ENCODE data around the gene ACMSD.
A peak's percentile ranks its signal among the peaks of the same experiment; 100 is the strongest.

The ACMSD gene

GRCh38 chr2:134926231-134926931, 88.0 kb downstream of the ACMSD start:
- DNase-seq (ENCODE audit: low read depth in 2 of 2): peak; percentile 17 to 31
- no peak overlapping the region for H3K4me3 ChIP-seq (replicated peaks in 1 of 2; ENCODE audit: low read depth in 2 of 2, low read length in 2 of 2)
- TF ChIP-seq CTCF (IDR thresholded peaks at IDR 0.05; ENCODE audit: low read depth, low read length): no peak

- no peak for TF ChIP-seq CTCF (IDR thresholded peaks at IDR 0.05; ENCODE audit: low read depth, low read length)
- H3K4me3 ChIP-seq (replicated peaks in 1 of 2; ENCODE audit: low read depth in 2 of 2, low read length in 2 of 2): no peak overlapping the region
- peak; percentile 22 to 48 for DNase-seq (ENCODE audit: low read depth in 2 of 2)
Measured at GRCh38 chr2:134927195-134927594, 88.8 kb downstream of the ACMSD start.

GRCh38 chr2:134932864-134933526, 94.6 kb downstream of the ACMSD start:
- no peak overlapping the region for H3K4me3 ChIP-seq (replicated peaks in 1 of 2; ENCODE audit: low read depth in 2 of 2, low read length in 2 of 2)

GRCh38 chr2:134933732-134934131, 95.3 kb downstream of the ACMSD start:
- no peak overlapping the region for H3K4me3 ChIP-seq (replicated peaks in 1 of 2; ENCODE audit: low read depth in 2 of 2, low read length in 2 of 2)
- no peak for DNase-seq (ENCODE audit: low read depth in 2 of 2)
- TF ChIP-seq CTCF (IDR thresholded peaks at IDR 0.05; ENCODE audit: low read depth, low read length): no peak

More at GRCh38 chr2:134932864-134933526, 94.6 kb downstream of the ACMSD start:
- TF ChIP-seq CTCF (IDR thresholded peaks at IDR 0.05; ENCODE audit: low read depth, low read length): no peak
- no peak for DNase-seq (ENCODE audit: low read depth in 2 of 2)

GRCh38 chr2:134934150-134934549, 95.7 kb downstream of the ACMSD start:
- no peak for DNase-seq (ENCODE audit: low read depth in 2 of 2)
- no peak for TF ChIP-seq CTCF (IDR thresholded peaks at IDR 0.05; ENCODE audit: low read depth, low read length)
- no peak overlapping the region for H3K4me3 ChIP-seq (replicated peaks in 1 of 2; ENCODE audit: low read depth in 2 of 2, low read length in 2 of 2)

GRCh38 chr2:134934641-134935040, 96.2 kb downstream of the ACMSD start:
- no peak for TF ChIP-seq CTCF (IDR thresholded peaks at IDR 0.05; ENCODE audit: low read depth, low read length)
- peak; percentile 19 to 51 for DNase-seq (ENCODE audit: low read depth in 2 of 2)
- no peak overlapping the region for H3K4me3 ChIP-seq (replicated peaks in 1 of 2; ENCODE audit: low read depth in 2 of 2, low read length in 2 of 2)
